K562 (cell line): ENCODE results near the gene SRPK3. TPM values are rescaled to one million over a fixed set of nuclear protein-coding genes. Genes with fewer than 3 reads are reported as not detected.

Experiments
- ATAC-seq: fragments of 200-7000 bp; cut with Tn5 transposase; 3 replicates; pipeline ENCODE4 v1.9.1; 2020; ENCODE audit warnings: moderate library complexity
- BruUV-seq: library from RNA; stranded (reverse); fragments of 400-500 nt; replicated peaks from 2 replicates; lab custom pipeline; 2021; lab: Mats Ljungman, UMichigan
- CTCF ChIA-PET: fragments of 300-600 bp; formaldehyde crosslinking; extraction: SDS; loops from one replicate; lab custom pipeline; 2021; ENCODE audit warnings: low intra/inter-chr PET ratio; lab: Yijun Ruan, JAX
- POLR2A ChIA-PET: fragments of 300-600, 350-650 bp; sonication (Branson Sonifier 250); formaldehyde crosslinking; extraction: SDS; loops from one replicate; lab custom pipeline; 2021; ENCODE audit warnings: antibody characterized with exemption, inconsistent platforms; lab: Yijun Ruan, JAX
- DNase-seq, 4 experiments: peaks; one replicate each; pipeline versions ENCODE4 v3.0.0 to v3.0.0-alpha.2; 2011 to 2018; ENCODE audit warnings: low spot score in 3 of 4, mixed read lengths in 3 of 4; ENCODE audit errors: extremely low read depth in 1 of 4
- FAIRE-seq: peaks from 2 replicates; lab custom pipeline; 2011; peaks lifted over from hg19 to GRCh38; lab: Jason Lieb, UNC
- H2AFZ ChIP-seq: 2 replicates; pipeline ENCODE4 v1.6.0; 2011; ENCODE audit warnings: low read depth, low read length, control low read depth, inconsistent platforms
- H3K27ac ChIP-seq: fragments of 200-600 bp; 3 replicates; pipeline ENCODE4 v1.8.0; 2011; ENCODE audit warnings: low read depth, mild to moderate bottlenecking, control low read depth, inconsistent platforms, low read length, moderate library complexity, mixed read lengths; ENCODE audit errors: extremely low read depth
- H3K27me3 ChIP-seq, 2 experiments: fragments of 300-600 bp in 1 of 2; 2 replicates in 1 of 2; 3 replicates in 1 of 2; pipeline versions ENCODE4 v1.6.0 to v1.8.0; 2011; ENCODE audit warnings: inconsistent platforms in 2 of 2, low read length in 2 of 2, mild to moderate bottlenecking in 1 of 2, mixed read lengths in 1 of 2, moderate library complexity in 1 of 2; ENCODE audit not compliant: control insufficient read depth in 2 of 2, insufficient read depth in 2 of 2
- H3K36me3 ChIP-seq: fragments of 300-600 bp; 3 replicates; pipeline ENCODE4 v1.8.0; 2011; ENCODE audit warnings: mild to moderate bottlenecking, low read length, inconsistent platforms; ENCODE audit not compliant: control insufficient read depth, insufficient read depth
- H3K4me1 ChIP-seq, 2 experiments: fragments of 200-600 bp in 1 of 2; replicated peaks in 1 of 2; 2 replicates in 1 of 2; 3 replicates in 1 of 2; pipeline versions ENCODE4 v1.5.1 to v1.8.0; 2011; ENCODE audit warnings: inconsistent platforms in 2 of 2, low read length in 2 of 2, mild to moderate bottlenecking in 1 of 2, mixed read lengths in 1 of 2, moderate library complexity in 1 of 2; ENCODE audit not compliant: control insufficient read depth in 2 of 2, insufficient read depth in 2 of 2
- H3K4me2 ChIP-seq: 2 replicates; pipeline ENCODE4 v1.6.1; 2011; ENCODE audit warnings: low read length, control low read depth, inconsistent platforms, mixed read lengths; ENCODE audit not compliant: insufficient read depth
- H3K4me3 ChIP-seq: fragments of 200-600 bp; sonication (generic), shearing (Covaris generic); 2 replicates; pipeline ENCODE4 v1.5.1; 2016; ENCODE audit warnings: control low read depth, inconsistent platforms
- H3K79me2 ChIP-seq: fragments of 200-600 bp; 3 replicates; pipeline ENCODE4 v1.8.0; 2011; ENCODE audit warnings: low read length, inconsistent platforms; ENCODE audit not compliant: control insufficient read depth, insufficient read depth
- H3K9ac ChIP-seq, 2 experiments: 2 replicates each; pipeline versions ENCODE4 v1.6.0 to v1.6.1; 2011; ENCODE audit warnings: low read depth in 2 of 2, low read length in 2 of 2, control low read depth in 1 of 2, inconsistent platforms in 1 of 2, mild to moderate bottlenecking in 1 of 2, mixed read lengths in 1 of 2; ENCODE audit not compliant: insufficient read depth in 1 of 2
- H3K9me1 ChIP-seq: one replicate; pipeline ENCODE4 v1.6.0; 2011; ENCODE audit warnings: inconsistent platforms, mild to moderate bottlenecking, low read length, moderate library complexity; ENCODE audit not compliant: control insufficient read depth, insufficient read depth
- H3K9me3 ChIP-seq: replicated peaks from 2 replicates; pipeline ENCODE4 v1.5.1; 2011; ENCODE audit warnings: low read depth, low read length, inconsistent platforms; ENCODE audit not compliant: control insufficient read depth, insufficient read depth
- H4K20me1 ChIP-seq: replicated peaks from 2 replicates; pipeline ENCODE4 v1.6.1; 2011; ENCODE audit warnings: low read length, inconsistent platforms, mixed read lengths; ENCODE audit not compliant: control insufficient read depth, insufficient read depth
- ATF1 ChIP-seq, 2 experiments: fragments of 450-650 bp in 1 of 2; IDR thresholded peaks; 2 replicates each; pipeline ENCODE4 v1.6.1; 2016; ENCODE audit warnings: missing compliant biosample characterization in 1 of 2, missing genetic modification characterization in 1 of 2
- HNRNPH1 ChIP-seq: fragments of 200-400 bp; formaldehyde crosslinking; optimal IDR thresholded peaks from 2 replicates; pipeline ENCODE3; 2017; ENCODE audit warnings: low read depth, mild to moderate bottlenecking, low read length, moderate library complexity
- MBD1 ChIP-seq: fragments of 250-450 bp; sonication (Bioruptor Pico); IDR thresholded peaks from 2 replicates; pipeline ENCODE4 v1.8.0; 2022; ENCODE audit warnings: inconsistent platforms
- NR2C1 ChIP-seq, 2 experiments: fragments of 450-650 bp; IDR thresholded peaks; 2 replicates each; pipeline ENCODE4 v1.6.1; 2017; ENCODE audit warnings: mild to moderate bottlenecking in 2 of 2, antibody characterized with exemption in 1 of 2, inconsistent platforms in 1 of 2, missing compliant biosample characterization in 1 of 2, missing genetic modification characterization in 1 of 2
- NRF1 ChIP-seq, 2 experiments: fragments of 450-650 bp; IDR thresholded peaks in 1 of 2; conservative IDR thresholded peaks in 1 of 2; 2 replicates each; pipeline ENCODE4 v1.6.1; 2014; ENCODE audit warnings: mild to moderate bottlenecking in 2 of 2
- PKNOX1 ChIP-seq: fragments of 450-650 bp; IDR thresholded peaks from 2 replicates; pipeline ENCODE4 v1.6.1; 2016
- RERE ChIP-seq: sonication (generic); formaldehyde crosslinking; IDR thresholded peaks from 2 replicates; pipeline ENCODE4 v1.8.0; 2023; ENCODE audit warnings: missing genetic modification reagents, mild to moderate bottlenecking, borderline replicate concordance
- SREBF2 ChIP-seq: sonication (generic); formaldehyde crosslinking; IDR thresholded peaks from 2 replicates; pipeline ENCODE4 v1.4.0; 2020; ENCODE audit warnings: mild to moderate bottlenecking, missing genetic modification reagents
- ZNF239 ChIP-seq: fragments of 250-450 bp; sonication (Bioruptor Pico); IDR thresholded peaks from 2 replicates; pipeline ENCODE4 v1.4.0; 2020; ENCODE audit warnings: mild to moderate bottlenecking
- ZNF639 ChIP-seq, 2 experiments: fragments of 200-800 bp in 1 of 2; sonication (Bioruptor generic) in 1 of 2; sonication (generic) in 1 of 2; formaldehyde crosslinking in 1 of 2; IDR thresholded peaks in 1 of 2; conservative IDR thresholded peaks in 1 of 2; 2 replicates each; pipeline versions ENCODE4 v1.5.0 to v1.6.1; 2016 to 2020; ENCODE audit warnings: missing compliant biosample characterization in 1 of 2, missing genetic modification characterization in 1 of 2, missing genetic modification reagents in 1 of 2
- WGBS: fragments of 100-300 bp; shearing (Covaris generic); methylation state at CpG from one replicate; pipeline ENCODE4 v1.1.6; 2016; ENCODE audit warnings: low coverage, mixed read lengths; ENCODE audit not compliant: insufficient coverage; ENCODE audit errors: missing lambda C conversion rate; 5-methylcytosine and 5-hydroxymethylcytosine counted together
- in situ Hi-C: fragments of 300-500 bp; cut with MboI; formaldehyde crosslinking; loops from 4 replicates; pipeline ENCODE4 v1.15.0; 2018; ENCODE audit warnings: inconsistent platforms, mixed read lengths
- intact Hi-C: fragments of 100-400 bp; cut with micrococcal nuclease; formaldehyde crosslinking; loops from 2 replicates; pipeline ENCODE4 v1.14.2; 2022
- polyA plus RNA-seq, 8 experiments: library from polyadenylated mRNA; depleted of rRNA in 4 of 8; stranded (reverse) in 5 of 8; unstranded in 3 of 8; fragments of >200 nt; fragmentation: Nextera tagmentation in 2 of 8; fragmentation: Illumina TruSeq in 1 of 8; extraction: Ambion mirVana in 2 of 8; extraction: Trizol in 1 of 8; gene quantifications; 2 replicates each; pipeline versions ENCODE4 v1.2.1 to v1.2.3, GENCODE V29; 2011 to 2014; ENCODE audit warnings: inconsistent platforms in 1 of 8, missing spikeins in 1 of 8
- total RNA-seq, 7 experiments: library from RNA; depleted of rRNA in 6 of 7; stranded (reverse); fragments of >200 nt in 6 of 7; fragmentation: Illumina TruSeq in 2 of 7; extraction: Trizol in 2 of 7; gene quantifications; 2 replicates each; pipeline versions ENCODE4 v1.2.1 to v1.2.3, GENCODE V29; 2011 to 2021; ENCODE audit warnings: low replicate concordance in 1 of 7

The SRPK3 gene
- total and polyA plus RNA-seq, 9 of the 15 experiments (the other 6 are each of a cell fraction or from before 2014, with no cell fraction given): 0.01 to 0.09 (median 0.04) TPM; not detected in 2

GRCh38 chrX:153829549-153829798 is 48.6 kb downstream of the SRPK3 start:
- intact Hi-C loops: no loop called here

More at GRCh38 chrX:153829549-153829798, 48.6 kb downstream of the SRPK3 start:
- peaks cover 0 to 28% of the 10 kb centered on the region in 2 experiments; a peak in 2 of 5 replicates for H3K4me1 ChIP-seq
- TF ChIP-seq ZNF239 (CRISPR knock-in tag): no peak
- no peak for TF ChIP-seq NRF1 (conservative IDR thresholded peaks at IDR 0.05 in 1 of 2, IDR thresholded peaks at IDR 0.05 in 1 of 2)
- TF ChIP-seq ZNF639 (CRISPR knock-in tag; conservative IDR thresholded peaks at IDR 0.05 in 1 of 2, IDR thresholded peaks at IDR 0.05 in 1 of 2): no peak
- TF ChIP-seq HNRNPH1: no peak
- TF ChIP-seq ATF1 (CRISPR knock-in tag; IDR thresholded peaks at IDR 0.05): no peak
- no peak for TF ChIP-seq ATF1 (tag; IDR thresholded peaks at IDR 0.05)
- no peak for TF ChIP-seq SREBF2 (CRISPR knock-in tag)
- no peak for TF ChIP-seq PKNOX1
- TF ChIP-seq MBD1 (CRISPR knock-in tag): no peak
- TF ChIP-seq NR2C1 (IDR thresholded peaks at IDR 0.05): no peak
- no peak for TF ChIP-seq NR2C1 (tag; IDR thresholded peaks at IDR 0.05)
- TF ChIP-seq RERE: no peak
- H3K36me3 ChIP-seq: no peaks in the 10 kb centered on the region
- no peak overlapping the region for H2AFZ ChIP-seq
- DNase-seq (no peak), ATAC-seq (no peak), FAIRE-seq (no peak)
- H4K20me1 ChIP-seq: 0 out of 2 replicates have a peak, but pooled peaks cover 3% of the 10 kb centered on the region
- CTCF ChIA-PET: no interaction called here
- H3K9me3 ChIP-seq: no peaks in the 10 kb centered on the region
- H3K9ac ChIP-seq: no peak overlapping the region
- in situ Hi-C loops: no loop called here
- no TSS peak for BruUV-seq
- no peaks in the 10 kb centered on the region for H3K9me1 ChIP-seq
- H3K4me2 ChIP-seq: no peak overlapping the region
- no peak overlapping the region for H3K27ac ChIP-seq
- H3K27me3 ChIP-seq: peaks cover 22 to 60% of the 10 kb centered on the region in 2 experiments; a peak in 4 of 5 replicates
- WGBS: 25% methylated on average over 11 of the region's 27 CpGs
- H3K79me2 ChIP-seq: no peaks in the 10 kb centered on the region
- POLR2A ChIA-PET: no interaction called here
- H3K4me3 ChIP-seq: no peak overlapping the region
